Uterus (tissue), 2 donors: ENCODE results near the gene MT1M.

ENCODE experiments used
- CTCF ChIP-seq, 4 experiments: fragments of 200-600 bp in 2 of 4; fragments of 450-650 bp in 2 of 4; sonication (generic) in 2 of 4; IDR thresholded peaks; one replicate each; pipeline ENCODE4 v1.5.1; 2016 to 2019; ENCODE audit warnings: antibody characterized with exemption in 4 of 4, mild to moderate bottlenecking in 2 of 4, moderate library complexity in 1 of 4
- POLR2A ChIP-seq, 2 donors: fragments of 450-650 bp; IDR thresholded peaks; one replicate each; pipeline ENCODE4 v1.6.1; 2016; ENCODE audit warnings: antibody characterized with exemption in 2 of 2, mild to moderate bottlenecking in 1 of 2, moderate library complexity in 1 of 2

DNA sequence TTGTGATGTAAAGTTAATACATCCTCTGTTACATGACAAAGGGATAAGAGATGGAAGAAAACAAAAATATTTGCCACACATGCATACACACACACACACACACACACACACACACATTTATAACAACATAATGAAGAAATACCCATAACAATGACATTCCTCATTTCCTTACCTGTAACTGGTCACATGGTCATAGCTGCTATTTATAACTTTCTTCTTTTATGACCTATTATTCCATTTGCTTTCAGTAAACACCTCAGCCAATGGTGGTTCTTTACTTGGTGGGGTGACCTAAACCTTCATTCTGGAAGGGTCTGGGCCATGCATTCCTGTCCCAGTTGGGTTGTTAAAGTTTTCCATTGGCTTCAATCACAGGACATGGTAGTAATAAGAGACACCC lies 18.8 kb upstream of the MT1M start:
- TF ChIP-seq POLR2A (IDR thresholded peaks at IDR 0.05) (no peak), CTCF (IDR thresholded peaks at IDR 0.05) (no peak)
